ENCODE measurements around the gene STRIP2. TPM values are rescaled to one million over a fixed set of nuclear protein-coding genes. Genes with fewer than 3 reads are reported as not detected.
A peak's percentile ranks its signal among the peaks of the same experiment; 100 is the strongest.
"Not testable (repeated sequence)": the region's sequence is repeated elsewhere in the genome, so short reads cannot be mapped to it uniquely, and the experiment has no call there.

STRIP2 gene, protein sequence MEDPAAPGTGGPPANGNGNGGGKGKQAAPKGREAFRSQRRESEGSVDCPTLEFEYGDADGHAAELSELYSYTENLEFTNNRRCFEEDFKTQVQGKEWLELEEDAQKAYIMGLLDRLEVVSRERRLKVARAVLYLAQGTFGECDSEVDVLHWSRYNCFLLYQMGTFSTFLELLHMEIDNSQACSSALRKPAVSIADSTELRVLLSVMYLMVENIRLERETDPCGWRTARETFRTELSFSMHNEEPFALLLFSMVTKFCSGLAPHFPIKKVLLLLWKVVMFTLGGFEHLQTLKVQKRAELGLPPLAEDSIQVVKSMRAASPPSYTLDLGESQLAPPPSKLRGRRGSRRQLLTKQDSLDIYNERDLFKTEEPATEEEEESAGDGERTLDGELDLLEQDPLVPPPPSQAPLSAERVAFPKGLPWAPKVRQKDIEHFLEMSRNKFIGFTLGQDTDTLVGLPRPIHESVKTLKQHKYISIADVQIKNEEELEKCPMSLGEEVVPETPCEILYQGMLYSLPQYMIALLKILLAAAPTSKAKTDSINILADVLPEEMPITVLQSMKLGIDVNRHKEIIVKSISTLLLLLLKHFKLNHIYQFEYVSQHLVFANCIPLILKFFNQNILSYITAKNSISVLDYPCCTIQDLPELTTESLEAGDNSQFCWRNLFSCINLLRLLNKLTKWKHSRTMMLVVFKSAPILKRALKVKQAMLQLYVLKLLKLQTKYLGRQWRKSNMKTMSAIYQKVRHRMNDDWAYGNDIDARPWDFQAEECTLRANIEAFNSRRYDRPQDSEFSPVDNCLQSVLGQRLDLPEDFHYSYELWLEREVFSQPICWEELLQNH
- 9.2 and 9.6 TPM in 2 replicates for total RNA-seq (2014; rRNA removed; shearing (Covaris generic))

DNA sequence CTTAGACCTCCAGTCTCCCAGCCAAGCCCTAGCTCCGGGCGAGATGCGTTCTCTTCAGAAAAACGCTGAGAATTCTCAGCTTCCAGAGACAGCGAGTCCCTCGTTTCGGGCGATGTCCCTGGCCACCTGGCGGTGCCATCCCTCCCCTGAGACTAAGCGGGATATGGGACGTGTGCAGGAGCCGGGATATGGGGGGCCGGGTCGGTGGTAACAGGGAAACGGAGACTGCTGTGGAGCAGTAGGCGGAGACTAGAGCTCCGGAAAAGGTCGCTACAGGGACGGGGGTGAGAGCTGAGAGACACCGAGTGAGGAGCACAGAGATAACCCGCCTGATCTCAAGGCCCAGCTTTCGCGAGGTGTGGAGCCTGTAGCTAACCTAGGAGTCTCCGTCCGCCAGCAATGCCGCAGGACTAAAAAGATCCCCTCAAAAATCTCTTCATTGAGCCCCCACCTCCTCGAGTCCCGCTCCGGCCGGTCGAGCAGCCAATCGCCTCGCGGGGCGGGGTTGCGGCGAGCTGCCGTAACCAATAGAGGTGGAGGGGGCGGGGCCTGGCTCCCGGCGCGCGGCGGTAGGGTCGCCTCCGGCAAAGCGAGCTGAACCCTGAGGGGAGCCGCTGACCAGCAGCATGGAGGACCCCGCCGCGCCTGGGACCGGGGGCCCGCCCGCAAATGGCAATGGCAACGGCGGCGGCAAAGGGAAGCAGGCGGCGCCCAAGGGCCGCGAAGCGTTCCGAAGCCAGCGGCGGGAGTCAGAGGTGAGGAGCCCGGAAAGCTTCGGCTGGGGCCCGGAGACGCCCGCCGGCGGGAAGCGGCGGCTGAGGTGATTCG is at the start of gene STRIP2:
STRIP2 (plus strand) TSS at position 586 of the 828 bp plus-strand sequence; CDS start at position 627, 41 bp downstream.
- peak; percentile 98 for DNase-seq (ENCODE audit: low read depth)

DNA sequence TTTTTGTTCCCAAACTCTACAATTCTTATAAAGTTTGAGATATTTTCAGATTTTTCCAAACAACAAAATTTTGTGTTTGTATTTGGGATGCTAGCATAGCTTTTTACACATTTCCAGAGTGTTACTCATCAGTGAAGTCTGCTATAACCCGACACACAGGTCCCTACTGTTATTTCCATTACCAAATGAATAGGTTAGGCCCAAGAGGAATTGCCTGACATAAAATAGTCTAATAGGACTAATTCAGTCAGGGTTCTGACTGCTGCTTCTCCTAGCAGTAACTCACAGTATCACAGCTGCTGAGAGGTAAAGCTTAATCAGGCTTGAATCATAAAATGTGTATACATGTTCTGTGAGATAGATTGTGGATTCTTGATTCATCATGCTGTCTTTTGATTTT is 49.1 kb upstream of the STRIP2 start:
- no peak for DNase-seq (ENCODE audit: low read depth)

DNA sequence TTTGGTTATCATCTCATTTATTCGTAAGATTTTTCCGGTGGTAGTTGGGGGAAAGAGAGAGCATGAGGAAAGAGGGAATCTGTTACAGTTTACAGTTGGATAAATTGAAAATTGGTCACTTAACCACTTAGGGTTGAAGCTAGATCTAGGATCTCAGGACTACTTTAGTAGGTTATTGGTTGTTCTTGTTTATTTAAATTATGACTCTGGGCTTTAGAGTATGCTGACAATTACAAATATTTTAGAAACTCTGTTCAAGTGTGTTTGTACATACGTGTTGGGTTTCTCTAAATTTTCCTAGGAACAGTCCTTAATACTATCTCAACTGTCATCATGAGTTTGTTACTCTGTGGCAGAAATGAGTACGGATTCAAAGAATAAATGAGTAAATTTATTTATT is 48.6 kb upstream of the STRIP2 start:
- DNase-seq (ENCODE audit: low read depth), result no peak

DNA sequence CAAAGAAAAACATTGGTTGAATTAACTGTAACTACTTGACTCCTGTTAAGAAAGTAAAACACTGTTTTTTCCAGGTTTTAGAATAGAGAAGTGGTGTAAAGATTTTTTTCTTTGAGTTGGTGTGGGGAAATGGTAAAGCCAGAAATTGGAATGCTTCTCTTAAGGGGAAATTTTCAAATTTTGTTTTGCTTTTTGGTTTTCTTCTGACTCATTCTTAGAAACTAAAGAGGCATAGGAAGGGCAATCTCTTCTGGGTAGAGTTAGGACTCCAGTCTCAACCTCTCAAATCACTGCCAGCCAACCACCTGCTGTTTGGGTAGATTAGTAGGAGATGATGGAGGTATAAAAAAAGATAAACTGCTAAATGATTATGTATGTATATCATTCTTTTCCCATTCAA is 47.7 kb upstream of the STRIP2 start:
- DNase-seq (ENCODE audit: low read depth), result no peak

DNA sequence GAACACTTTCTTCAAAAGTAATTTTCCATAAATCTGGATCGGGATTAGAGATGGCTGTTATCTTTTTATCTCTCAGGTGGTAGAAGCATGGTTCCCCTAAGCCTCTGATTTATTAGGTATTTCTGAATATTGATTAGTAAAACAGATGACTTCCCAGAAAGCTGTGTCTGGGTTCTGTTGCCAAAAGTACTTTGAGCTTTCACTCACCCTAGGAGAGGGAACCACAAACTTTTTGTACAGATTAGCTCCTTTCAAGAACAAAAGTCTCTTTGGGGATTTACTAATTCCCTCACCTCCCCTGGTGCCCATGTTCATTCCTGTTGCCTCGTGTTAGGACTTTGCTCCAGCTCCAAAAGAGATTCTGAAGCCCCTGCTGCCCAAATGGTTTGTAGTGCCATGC is 46.7 kb upstream of the STRIP2 start:
- DNase-seq (ENCODE audit: low read depth), result no peak

DNA sequence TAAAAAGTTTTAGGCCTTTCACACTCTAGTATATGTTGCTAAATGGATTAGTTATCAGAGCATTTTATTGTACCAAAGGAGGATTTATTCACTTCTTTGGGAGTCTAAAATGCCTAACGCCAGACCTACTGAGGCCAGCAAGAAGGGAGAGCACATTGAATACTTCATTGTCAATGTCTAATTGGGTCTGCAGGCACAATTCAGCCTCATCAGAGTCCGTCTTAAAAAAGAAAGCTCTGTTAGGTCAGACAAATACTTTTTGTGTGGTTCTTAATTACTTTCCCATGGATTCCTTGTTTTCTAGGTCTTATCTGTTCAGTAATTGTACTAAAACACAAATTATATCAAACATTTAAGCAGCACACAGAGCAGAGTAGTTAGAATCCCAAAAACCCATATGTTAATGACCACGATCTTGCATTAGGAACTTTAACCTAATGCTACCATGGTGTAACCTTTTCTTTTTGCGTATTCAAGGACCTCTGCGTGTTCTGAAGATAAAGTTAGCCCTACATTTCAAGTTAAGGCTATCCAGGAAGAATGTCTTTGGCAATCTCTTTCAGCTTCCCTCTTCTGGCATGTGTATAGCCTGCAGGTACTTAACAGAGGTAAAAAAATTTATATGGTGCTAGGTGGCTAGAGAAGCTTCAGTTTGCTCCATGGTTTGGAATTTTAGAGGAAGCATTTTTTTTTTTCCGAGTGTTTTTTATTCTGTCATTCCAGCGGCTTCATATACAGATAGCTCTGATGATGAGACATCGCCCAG is 45.7 kb upstream of the STRIP2 start:
- no peak for DNase-seq (ENCODE audit: low read depth)

DNA sequence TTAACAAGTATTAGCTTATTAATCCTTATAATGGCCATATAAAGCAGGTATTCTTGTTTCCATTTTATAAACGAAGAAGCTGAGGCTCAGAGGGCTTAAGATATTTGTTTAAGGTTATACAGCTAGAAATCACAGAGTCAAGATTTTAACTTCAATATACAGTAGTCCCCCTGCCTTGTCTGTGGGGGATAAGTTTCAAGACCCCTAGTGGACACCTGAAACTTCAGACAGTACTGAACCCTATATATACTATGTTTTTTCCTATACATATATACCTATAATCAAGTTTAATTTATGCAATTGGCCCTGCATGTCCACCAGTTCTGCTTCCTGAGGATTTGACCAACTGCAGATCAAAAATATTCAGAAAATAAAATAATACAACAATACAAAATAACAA is 44.4 kb upstream of the STRIP2 start:
- DNase-seq (ENCODE audit: low read depth), result no peak

DNA sequence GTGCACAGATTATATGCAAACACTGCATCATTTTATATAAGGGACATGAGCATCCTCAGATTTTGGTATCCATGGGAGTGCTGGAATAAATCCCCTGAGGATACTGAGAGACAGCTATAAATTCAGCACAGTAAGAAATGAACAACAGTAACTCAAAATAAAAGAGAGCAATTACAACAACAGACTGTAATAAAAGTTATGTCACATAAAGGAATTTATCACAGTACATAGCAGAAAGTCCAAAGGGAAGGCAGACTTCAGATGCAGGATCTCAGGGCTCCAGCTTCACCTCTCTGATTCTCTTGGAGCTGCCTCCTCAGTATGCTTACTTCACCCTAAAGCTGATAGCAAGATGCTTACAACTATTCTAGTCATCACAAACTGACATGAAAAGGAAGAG is 43.9 kb upstream of the STRIP2 start:
- DNase-seq (ENCODE audit: low read depth), result no peak

DNA sequence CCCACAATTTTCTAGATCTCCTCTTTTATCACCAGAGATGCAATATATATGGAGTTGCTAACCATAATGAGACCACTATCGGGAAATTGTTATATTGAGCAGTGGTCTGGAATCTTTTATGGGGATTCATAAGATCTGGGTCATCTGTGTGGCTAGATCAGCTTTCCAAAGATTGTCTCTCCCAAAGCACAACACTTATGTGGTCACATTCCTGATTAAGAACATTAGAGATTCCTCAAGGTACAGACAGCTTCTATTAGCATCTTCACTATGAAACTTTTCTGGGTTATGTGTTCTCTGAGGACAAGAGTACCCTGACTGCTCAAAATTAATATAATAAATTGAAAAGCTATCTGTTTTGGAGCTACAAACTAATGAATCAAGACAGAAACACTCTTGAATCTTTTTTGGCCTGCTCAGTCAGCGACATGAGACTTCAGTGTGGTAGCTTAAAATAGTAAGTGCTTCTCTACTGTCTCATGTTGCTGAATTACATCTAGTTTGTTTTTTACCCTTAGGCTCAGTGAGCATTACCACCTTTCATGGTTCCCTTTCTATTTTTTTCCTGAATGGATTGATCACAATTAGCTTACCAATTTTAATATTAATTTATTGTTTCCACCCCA is 42.6 kb upstream of the STRIP2 start:
- DNase-seq (ENCODE audit: low read depth), result no peak

DNA sequence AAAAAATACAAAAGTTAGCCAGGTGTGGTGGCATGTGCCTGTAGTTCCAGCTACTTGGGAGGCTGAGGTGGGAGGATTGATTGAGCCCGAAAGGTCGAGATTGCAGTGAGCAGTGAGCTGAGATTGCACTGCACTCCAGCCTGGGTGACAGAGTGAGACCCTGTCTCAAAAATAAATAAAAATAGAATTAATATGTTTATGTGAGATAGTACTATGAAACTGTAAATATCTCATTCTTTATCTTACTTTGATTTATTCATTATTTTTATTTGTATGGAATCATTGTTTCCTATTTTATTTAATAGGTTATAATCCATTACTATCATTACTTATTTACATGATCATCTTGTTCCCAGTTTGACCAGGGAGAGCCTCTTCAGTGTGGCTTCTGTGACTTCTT is 41.0 kb upstream of the STRIP2 start:
- no peak for DNase-seq (ENCODE audit: low read depth)

DNA sequence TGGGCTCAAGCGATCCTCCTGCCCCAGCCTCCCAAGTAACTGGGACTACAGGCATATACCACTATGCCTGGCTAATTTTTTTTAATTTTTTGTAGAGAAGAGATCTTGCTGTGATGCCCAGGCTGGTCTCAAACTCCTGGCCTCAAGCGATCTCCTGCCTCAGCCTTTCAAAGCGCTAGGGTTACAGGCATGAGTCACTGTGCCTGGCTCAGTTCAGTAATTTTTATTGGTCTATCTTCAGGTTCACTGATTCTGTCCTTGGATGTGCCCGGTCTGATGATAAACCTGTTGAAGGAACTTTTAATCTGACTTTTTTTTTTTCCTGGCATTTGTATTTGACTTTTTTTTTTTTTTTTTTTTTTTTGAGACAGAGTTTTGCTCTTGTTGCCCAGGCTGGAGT is 40.1 kb upstream of the STRIP2 start:
- DNase-seq (ENCODE audit: low read depth), result peak; percentile 45

DNA sequence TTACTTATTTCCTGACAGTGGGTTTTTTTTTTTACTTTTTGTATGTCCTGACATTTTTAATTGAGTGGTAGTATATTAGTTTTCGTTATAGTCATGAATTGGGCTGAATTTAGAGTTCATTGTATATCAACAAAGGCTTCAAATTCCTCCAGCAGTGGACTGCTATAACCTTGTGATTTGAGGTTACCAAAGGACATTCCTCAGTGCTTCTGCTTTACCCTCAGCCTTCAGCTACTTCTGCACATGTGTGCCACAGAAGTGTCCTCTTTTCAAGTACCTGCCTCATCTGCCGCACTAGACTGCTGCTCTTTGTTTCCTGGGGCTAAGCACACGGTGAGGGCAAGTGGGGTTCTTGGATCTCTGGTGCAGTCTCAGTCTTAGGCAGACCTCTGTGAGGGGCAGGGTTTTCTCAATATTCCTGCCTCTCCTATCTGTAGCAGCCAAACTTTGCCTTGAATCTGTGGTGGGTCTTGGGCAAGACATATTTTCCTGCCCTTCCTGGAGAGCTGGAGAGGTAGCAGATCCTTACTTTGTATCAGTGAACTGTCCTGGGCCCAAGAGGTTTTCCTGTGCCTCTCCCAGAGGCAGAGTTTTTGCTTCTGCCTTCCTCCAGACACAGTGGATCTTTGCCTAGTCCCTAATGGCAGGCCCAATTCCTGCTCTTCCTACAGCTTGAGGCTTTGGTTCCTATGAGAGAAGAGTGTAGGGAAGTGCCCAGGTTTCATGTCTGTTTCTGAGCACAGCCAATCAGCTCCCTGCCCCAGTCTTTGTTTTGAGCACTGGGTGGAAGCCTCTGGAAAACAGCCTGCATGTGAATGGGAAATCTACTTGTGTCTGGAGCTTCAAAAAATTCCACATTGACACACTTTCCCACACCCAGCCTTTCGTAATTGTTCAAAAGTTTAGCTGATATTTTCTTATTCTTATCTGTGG is 39.0 kb upstream of the STRIP2 start:
- DNase-seq (ENCODE audit: low read depth), result no peak

DNA sequence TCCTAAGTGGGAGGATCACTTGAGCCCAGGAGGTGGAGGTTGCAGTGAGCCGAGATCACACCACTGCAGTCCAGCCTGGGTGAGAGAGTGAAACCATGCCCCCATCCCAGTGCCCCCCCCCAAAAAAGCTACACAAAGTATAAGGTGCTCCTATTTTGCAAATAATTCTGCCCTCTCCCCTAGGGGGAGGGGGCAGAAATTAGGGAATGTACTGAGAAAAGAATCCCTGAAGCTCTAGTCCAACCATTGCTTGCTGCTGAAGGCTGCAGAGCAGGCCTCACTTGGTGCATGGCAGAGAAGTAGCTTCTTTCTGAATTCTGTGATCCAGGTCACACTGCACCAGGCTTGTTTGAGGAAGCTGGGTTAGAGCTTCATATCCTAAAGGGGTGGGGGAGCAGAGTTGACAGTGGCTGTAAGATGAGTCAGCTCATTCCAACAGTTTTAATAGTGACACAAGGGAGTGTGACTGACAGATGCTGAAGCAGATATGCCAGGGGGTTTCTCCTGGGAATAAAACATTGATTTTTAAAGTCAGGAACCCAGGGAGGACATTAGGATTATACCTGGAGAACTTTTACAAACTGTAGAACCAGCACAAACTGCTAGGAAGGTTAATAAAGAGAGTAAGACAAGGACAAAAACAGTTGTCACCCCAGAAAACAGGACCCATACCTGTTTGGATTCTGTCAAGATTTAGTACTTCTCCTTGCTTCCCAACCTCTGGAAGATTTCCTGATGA is 32.8 kb upstream of the STRIP2 start:
- DNase-seq (ENCODE audit: low read depth), result peak; percentile 46

DNA sequence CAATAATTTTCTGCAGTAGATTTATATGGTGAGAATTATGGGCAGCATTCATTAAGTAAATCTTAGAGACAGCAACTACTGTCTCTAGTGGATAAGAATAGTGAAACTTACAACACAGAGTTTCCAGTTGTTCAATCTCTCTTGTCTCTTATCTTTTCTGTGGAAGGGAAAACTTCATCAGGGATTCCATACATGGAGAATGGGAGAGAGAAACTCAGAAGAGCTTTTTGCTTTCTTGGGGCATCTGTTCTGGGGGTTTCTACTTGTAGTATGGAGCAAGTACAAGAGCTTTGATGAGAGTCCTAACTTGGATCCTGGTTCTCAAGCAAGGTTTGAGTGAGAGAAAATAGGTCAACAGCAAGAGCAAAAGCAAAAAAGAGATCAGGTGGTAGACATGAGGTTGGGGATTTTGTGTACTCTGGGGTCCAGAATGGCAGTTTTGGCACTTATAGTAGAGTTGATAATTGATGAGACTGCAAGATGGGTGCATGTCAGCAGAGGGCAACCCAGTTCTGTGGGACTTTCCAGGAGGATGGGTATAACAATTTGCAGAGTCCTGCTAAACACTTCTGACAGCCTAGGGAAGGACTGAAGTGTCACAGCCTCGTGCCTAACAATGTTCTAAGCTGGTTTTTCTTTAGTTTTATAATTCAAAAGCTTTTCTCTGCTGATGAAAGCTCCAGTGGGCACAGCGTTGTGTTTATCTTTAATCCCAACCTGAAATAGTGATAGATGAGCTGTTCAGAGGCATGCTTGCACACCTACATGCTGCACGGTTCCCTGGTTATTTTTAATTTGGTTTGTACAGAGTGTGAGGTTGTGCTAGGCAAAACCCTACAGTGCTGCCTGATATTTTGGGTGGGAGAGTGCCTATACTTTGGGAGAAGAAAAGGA is 32.0 kb upstream of the STRIP2 start:
- DNase-seq (ENCODE audit: low read depth), result peak; percentile 21

DNA sequence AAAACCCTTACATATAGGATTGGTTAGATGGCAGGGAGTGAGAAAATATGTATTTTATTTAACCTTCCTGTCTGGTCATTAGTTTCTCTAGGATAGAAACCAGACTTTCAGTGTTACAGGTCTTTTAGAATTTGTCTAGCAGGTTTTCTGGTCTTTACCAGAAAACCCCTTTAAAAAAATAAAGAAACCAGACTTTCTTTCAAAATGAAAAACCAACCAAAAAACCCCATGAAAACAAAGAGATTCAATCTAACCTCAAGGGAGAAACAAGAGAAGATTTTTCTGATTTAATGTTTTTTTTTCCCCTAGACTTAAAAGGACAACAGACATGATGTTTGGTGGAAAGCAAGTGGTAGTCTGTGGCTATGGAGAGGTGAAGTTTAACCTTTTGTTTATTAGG is 28.7 kb upstream of the STRIP2 start:
- no peak for DNase-seq (ENCODE audit: low read depth)

DNA sequence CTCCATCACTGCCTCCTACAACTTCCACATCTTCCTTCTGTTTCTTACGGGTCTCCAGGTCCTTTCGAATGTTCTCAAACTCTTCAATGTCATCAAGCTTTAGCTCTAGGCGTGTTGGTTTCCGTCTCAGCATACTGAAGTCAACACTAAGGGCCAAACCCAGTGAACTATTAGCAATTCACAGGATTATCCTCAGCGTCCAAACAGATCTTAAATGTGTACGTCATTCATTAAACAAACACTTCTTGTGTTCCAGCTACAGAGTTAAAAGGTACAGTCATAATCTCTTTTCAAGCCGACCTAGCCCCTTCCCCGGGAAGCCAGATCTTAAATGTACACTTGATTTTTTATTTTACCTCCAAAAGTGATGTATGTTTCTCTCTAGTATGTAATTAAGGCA is 24.0 kb upstream of the STRIP2 start:
- not testable (repeated sequence) for DNase-seq (ENCODE audit: low read depth)

DNA sequence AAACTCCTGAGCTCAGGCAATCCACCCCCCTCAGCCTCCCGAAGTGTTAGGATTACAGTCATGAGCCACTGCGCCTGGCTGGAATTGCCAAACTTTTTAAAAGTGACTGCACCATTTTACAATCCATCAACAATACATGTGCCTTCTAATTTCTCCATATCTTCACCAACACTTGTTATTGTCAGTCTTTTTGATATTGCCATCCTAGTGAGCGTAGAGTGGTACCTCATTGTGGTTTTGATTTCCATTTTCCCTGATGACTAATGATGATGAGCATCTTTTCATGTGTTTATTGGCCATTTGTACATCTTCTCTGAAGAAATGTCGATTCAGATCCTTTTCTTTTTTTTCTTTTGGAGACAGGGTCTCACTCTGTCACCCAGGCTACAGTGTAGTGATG is 21.7 kb upstream of the STRIP2 start:
- DNase-seq (ENCODE audit: low read depth), result no peak

DNA sequence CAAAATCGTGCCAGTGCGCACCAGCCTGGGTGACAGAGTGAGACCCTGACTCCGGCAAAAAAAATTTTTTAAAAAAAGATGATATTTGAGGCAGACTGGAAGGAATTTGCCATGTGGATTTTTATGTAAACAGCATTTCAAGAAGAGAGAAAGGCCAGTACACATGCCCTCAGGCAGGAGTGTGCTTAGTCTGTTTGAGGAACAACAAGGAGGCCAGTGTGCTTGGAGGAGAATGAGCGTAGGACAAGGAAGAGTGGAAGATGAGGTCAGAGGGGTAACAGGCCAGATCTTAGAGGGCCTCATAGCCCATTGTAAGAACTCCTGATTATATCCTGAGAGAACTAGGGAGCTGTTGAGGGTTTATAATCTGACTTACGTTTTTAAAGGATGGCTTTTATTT is 17.2 kb upstream of the STRIP2 start:
- no peak for DNase-seq (ENCODE audit: low read depth)
